Lower leg skin (tissue), 3 donors: ENCODE results near the gene C1QL4.

Experiments used
- POLR2A ChIP-seq, 2 donors: fragments of 450-650 bp; IDR thresholded peaks; one replicate each; pipeline ENCODE4 v1.6.1; 2016 to 2017; ENCODE audit warnings: antibody characterized with exemption in 2 of 2, mild to moderate bottlenecking in 1 of 2, moderate library complexity in 1 of 2
- TF ChIP-seq, protein P1 (sequence below), 3 donors: fragments of 450-650 bp; IDR thresholded peaks; one replicate each; pipeline ENCODE4 v1.5.1; 2016; ENCODE audit warnings: antibody characterized with exemption in 3 of 3, mild to moderate bottlenecking in 3 of 3, moderate library complexity in 2 of 3

DNA sequence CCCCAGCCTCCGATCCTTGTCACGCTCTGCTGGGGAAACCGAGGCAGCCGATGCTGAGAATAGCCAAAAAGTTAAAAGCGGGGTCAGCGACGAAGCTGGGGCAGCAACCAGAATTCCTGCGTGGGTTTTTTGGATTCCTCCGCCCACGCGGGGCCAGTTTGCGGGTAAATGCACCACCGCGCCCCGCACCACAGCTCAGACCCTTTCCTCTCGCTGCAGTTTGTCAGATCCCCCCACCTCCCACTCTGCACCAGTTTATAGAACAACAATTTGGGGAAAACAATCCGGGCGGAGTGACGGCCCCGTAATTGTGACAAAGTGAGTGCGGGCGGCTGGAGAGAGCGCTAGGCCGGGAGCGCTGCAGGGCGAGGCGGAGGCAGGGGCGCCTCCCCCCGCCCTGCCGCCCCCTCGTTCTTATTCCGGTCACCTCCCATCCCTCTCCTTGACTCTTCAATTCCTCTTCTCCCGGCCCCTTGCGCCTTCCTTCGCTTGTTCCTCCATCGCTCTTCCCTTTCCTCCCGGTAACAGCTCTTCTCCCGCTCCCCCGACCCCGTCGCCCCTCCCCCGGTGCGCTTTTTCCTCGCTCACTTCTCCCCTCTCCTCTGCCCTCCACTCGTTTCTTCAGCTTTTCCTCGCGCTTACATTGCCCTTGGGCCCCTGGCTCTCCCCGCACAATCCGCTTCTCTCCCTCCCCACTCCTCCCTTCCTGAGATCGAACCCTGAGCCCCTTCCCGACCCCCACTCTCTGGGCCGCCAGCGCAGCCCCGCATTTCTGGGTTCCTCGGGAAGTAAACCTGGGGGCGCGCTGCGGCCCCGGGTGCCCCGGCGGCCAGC lies 9.1 kb upstream of the C1QL4 start:
- TF ChIP-seq POLR2A (IDR thresholded peaks at IDR 0.05), result no peak
- TF ChIP-seq, protein P1, sequence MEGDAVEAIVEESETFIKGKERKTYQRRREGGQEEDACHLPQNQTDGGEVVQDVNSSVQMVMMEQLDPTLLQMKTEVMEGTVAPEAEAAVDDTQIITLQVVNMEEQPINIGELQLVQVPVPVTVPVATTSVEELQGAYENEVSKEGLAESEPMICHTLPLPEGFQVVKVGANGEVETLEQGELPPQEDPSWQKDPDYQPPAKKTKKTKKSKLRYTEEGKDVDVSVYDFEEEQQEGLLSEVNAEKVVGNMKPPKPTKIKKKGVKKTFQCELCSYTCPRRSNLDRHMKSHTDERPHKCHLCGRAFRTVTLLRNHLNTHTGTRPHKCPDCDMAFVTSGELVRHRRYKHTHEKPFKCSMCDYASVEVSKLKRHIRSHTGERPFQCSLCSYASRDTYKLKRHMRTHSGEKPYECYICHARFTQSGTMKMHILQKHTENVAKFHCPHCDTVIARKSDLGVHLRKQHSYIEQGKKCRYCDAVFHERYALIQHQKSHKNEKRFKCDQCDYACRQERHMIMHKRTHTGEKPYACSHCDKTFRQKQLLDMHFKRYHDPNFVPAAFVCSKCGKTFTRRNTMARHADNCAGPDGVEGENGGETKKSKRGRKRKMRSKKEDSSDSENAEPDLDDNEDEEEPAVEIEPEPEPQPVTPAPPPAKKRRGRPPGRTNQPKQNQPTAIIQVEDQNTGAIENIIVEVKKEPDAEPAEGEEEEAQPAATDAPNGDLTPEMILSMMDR (IDR thresholded peaks at IDR 0.05), result no peak
